Stimulated activated naive CD4-positive, alpha-beta T cell (primary cell): ENCODE results near the gene TMEM60.
"Not testable (repeated sequence)": the region's sequence is repeated elsewhere in the genome, so short reads cannot be mapped to it uniquely, and the experiment has no call there.

ENCODE experiments used
- DNase-seq, 6 experiments: peaks; one replicate each; lab custom pipeline; 2025; lab: John Stamatoyannopoulos, UW

Gene TMEM60, protein sequence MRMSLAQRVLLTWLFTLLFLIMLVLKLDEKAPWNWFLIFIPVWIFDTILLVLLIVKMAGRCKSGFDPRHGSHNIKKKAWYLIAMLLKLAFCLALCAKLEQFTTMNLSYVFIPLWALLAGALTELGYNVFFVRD

DNA sequence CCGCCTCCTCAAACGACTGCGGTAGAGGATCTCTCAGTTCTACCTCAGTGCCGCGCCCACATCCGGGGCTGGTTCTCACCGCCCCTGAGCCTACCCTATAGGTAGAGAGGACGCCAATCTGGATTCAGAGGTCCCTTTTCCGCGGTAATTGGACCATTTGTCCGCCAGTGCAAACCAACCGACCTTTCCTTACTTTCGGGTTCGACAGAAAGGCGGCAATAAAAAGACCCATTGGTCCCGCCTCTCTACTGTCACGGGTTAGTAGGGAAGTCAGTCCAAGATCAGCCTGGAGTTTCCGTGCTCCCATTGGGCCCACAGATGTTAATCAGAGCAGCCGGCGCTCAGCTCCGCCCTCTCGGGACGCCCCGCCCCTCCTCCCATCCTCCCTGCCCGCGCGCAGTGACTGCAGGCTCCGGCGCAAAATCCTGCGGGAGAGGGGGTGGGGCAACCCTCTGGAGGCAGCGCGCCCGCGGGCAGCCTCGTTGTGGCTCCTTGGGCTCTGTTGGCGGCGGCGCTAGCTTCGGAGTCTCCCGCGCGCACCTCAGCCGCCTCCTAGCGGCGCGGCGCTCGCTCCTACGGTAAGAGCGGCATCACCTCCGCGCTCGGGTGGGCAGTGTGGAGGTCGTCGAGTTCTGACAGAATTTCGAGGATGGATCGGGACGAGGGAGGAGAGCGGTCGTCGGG lies at the start of gene TMEM60, which contains the start of gene PHTF2:
TSS of gene TMEM60 (minus strand) at position 41 of the 684 bp plus-strand sequence. CDS start 4,061 bp downstream, outside the sequence.
TSS of gene PHTF2 (plus strand) at position 380 of the 684 bp plus-strand sequence.
- DNase-seq, result peak; percentile 92 to 99 (median 95)

DNA sequence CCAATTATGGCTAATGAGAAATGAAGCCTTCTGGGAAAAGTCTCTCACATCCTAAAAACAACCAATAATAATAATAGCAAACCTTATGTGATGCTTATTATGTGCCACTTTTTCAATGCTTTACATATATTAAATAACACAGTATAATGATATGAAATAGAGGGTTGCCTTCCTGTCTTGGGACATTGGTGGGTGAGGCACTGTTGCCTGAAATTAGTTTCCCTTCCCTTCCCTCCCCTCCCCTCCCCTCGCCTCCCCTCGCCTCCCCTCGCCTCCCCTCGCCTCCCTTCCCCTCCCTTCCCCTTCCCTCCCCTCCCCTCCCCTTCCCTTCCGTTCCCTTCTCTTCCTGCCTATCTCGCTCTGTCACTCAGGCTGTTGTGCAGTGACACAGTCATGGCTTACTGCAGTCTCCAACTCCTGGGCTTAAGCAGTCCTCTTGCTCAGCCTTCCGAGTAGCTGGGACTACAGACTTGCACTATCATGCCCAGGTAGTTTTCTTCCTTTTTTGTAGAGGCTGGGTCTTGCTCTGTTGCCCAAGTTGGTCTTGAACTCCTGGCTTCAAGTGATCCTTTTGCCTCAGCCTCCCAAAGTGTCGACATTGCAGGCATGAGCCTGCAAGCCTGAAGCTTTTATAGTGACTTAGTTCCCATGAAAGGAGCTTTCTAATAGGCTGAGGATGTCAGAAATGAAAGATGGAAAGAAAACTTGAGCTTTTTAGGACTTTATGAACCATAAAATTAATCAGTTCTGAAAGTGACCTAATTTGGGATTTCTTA lies 48.3 kb upstream of the TMEM60 start:
- no peak for DNase-seq

DNA sequence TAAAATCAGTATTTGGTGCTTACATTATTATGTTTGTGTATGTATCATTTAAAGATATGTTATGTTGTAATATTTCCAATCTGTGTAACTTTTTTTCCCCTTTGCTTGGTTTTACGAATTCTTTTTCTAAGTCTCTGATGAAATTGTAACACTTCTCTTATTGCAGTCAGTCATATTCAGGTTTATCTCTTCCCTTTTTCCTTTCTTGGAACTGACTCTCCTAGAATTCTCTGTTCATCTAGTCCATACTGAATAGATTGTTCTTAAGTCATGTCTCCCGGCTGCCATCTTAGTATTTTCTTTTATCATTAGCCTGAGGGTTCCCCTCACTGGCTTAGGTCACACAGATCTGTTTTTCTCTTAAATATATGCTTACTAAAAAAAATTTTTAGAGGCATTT lies 45.0 kb upstream of the TMEM60 start:
- no peak for DNase-seq

DNA sequence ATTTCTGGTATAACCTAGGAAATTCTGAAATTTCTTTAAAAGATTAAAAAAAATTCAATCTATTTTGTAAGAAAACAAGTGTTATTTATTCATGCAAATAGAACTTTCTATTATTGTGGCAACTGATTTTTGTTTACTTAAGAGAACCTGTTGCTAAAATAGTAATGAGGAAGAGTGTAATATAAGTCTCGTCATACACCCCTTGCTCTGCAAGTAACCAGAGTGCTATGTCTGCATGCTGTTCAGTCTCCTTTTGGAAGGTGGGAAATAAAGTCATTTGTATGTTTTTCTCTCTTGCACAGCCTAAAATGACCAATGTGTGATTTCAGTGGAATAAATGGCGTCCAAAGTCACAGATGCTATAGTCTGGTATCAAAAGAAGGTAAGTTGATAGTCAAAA lies 41.7 kb upstream of the TMEM60 start:
- no peak for DNase-seq

DNA sequence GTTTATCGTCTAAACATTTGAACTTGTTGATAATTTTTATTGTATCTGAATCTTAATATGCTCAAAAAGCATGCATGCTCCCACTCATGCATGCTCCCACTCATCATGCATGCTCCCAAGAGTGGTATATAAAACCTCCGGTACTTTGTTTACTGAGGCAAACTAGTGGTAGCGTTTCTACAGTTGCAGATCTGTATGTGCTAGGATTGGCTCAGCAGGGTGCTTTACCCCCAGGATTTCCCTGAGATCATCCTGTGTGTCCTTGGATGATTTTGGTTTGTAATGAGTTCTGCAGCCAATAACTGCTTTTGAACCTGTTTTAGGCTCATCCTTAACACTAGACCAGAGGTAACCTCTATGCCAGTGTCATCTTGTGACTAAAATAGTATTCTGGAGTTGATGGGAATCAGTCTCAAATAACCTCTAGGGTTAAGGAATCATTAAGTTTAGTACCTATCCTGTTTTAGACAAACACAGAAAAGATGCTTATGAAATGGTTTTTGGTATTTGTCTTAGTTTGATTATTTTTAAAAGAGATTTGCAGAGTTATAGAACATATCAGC lies 40.8 kb upstream of the TMEM60 start:
- DNase-seq, result no peak

DNA sequence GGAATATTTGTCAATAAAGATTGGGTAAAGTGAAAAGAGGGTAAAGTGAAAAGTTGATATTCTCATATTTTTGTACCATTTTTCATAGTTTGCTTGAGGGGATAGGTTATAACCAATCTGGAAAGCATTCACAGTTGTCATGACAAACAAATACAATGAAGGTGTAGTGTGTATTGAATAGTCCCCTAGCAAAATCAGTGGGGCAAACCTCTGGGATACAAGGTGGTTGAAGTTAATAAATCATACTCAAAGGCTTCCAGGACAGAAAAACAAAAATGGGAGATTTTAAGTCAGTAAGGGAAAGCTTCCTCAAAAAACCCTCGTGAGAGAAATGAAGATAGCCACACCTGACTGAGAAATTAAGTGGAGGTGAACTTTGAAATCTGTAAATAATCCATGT lies 39.7 kb upstream of the TMEM60 start:
- no peak for DNase-seq

DNA sequence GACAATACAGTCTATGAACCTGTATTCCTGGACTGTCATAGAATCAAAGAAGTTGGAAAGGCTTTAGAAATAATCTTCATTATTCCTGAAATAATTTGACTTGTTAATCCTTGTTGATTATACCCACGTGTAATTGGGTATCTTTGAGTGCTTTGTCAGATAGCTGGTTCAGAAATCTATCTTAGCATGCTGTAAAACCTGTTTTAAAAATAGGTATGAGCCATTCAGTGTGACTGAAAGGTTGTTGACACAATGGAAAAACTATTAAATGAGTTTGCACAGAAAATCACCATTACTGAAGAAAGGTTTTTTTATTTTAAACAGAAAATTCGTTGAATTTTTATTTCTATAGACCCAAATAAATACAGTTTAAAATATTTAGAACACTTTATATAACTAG lies 39.0 kb upstream of the TMEM60 start:
- DNase-seq, result no peak

DNA sequence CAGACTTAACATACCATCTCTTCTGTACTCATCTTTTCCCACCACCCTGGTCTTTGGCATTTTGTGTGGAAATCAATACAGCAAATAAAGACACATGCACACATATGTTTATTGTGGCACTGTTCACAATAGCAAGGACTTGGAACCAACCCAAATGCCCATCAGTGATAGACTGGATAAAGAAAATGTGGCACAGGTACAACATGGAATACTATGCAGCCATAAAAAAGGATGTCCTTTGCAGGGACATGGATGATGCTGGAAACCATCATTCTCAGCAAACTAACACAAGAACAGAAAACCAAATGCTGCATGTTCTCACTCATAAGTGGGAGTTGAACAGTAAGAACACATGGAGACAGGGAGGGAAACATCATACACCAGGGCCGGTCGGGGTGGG lies 38.2 kb upstream of the TMEM60 start:
- not testable (repeated sequence) for DNase-seq

DNA sequence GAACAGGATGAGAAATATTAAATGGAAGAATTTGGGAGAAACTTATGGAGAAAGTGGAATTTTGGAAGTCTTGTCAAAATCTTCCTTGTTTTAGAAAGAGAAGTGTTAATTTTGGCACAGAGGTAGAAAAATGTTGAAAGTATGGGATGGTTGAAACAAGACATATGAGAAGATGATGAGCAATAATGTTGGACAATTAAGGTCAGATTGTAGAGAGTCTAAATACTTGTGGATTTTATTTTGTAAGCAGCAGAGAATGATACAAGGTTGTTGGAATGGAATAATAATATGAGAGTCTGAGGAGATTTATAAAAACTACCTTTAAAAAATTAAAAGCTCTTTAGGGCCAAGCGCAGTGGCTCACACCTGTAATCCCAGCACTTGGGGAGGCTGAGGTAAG lies 34.9 kb upstream of the TMEM60 start:
- no peak for DNase-seq

DNA sequence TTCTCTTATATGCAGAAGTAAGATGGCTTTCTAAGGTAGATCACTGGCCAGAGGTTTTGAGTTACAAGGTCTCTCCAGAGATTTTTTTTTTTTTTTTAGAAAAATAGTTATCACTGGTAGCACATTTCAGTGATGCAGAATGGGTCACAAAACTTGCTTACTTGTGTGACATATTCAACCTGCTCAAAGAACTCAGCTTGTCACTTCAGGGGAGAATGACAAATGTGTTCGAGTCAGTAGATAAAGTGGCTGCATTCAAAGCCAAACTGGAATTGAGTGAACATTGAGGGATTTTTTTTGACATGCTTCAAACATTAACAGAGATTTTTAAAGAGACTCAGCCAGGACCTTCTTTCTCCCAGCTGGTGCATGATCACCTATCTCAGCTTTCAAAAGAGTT lies 33.7 kb upstream of the TMEM60 start:
- DNase-seq, result no peak

DNA sequence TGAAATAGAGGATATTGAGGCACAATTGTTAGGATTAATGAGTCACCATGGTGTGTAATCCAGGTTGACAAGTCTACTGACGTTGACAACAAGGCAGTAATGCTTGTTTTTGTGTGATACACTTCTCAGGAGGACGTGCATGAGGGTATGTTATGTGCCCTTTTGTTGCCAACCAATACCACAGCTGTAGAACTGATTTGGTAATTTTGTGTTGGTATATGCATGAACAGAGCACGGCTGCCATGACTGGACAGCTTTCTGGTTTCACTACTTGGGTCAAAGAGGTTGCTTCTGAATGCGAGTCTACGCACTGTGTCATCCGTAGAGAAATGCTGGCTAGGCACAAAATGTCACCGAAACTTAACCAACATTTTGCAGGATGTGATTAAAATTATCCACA lies 33.2 kb upstream of the TMEM60 start:
- DNase-seq, result no peak

DNA sequence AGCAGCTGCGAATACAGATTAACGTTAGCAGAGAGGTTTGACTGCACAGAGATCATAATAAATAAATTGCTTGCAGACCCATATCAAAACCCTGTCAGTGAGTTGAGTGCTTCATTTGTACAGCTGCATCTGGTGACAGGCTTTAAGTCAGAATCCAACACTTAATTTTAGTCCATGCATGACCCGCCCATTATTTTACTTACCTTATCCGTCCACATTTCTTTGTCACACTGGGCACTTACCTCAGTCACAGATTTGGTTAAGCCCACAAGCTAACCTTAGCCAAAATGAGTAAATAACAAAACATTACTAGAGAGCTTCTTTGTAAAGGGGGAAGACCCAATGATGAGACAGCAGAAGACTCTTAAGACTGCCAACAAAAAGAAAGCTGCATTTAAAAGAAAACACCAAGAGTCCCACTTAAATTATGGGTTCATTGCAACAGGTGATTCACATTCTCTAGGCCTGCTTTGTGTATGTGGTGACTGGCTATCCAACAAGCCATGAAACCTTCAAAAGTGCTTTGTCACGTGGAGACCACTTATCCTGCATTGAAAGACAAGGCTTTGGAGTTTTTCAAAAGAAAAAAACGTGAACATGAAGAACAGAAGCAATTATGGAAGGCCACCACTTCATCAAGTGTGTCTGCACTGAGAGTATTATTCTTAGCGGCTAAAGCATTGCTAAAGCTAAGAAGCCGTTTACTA lies 32.6 kb upstream of the TMEM60 start:
- DNase-seq, result no peak

DNA sequence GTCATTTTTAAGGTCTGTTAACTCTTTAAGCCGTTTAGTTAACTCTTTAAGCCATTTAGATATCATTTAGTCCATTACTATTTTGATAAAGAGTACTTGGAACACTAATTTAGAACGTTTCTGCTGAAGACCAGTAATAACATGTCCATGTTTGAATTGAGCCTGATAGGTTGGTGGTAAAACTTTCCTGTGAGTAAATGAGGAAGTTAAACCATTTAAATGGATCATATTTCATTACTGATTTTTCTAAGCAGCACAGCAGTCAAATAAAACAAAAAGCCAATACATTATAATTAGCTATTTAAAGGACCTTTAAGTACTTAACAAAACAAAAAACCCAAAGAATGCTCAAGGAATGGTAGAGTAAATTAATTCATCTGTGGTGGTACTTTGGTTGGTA lies 29.8 kb upstream of the TMEM60 start:
- DNase-seq, result no peak

DNA sequence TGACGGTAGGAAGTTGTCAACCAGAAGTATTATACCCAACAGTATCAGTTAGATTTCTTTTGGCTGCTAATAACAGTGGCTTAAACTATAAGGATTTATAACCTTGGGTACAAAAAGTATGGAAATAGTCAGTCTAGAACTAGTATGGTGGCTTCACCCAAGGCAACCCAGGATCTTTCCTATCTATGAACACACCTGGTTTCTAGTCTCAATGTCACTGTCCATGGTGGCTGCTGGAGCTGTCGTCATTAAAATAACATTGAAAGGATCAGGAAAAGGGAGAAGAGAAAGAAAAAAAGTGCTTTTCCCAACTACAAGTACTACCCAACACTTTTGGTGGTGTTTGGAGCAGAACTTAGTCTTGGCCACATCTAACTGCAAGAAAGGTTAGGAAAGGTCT lies 28.1 kb upstream of the TMEM60 start:
- DNase-seq, result no peak

DNA sequence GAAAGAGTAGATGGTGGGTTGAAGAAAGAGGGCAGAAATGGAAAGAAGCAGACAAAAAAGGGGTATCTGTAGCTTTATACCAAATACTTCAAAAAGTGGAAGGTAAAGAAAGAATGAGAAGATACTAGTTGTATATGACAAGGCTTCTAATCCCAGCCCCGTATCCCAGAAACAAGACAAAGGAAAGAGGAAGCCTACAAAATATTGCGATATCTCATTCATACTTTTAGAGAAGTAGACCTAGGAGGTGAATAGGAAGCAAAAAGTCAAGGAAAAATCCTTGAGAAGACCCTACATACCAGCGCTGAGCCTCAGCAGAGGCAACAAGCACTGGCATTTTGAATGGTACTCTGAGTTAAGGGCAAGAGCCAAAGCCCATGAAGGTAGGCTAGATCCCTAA lies 26.9 kb upstream of the TMEM60 start:
- no peak for DNase-seq

DNA sequence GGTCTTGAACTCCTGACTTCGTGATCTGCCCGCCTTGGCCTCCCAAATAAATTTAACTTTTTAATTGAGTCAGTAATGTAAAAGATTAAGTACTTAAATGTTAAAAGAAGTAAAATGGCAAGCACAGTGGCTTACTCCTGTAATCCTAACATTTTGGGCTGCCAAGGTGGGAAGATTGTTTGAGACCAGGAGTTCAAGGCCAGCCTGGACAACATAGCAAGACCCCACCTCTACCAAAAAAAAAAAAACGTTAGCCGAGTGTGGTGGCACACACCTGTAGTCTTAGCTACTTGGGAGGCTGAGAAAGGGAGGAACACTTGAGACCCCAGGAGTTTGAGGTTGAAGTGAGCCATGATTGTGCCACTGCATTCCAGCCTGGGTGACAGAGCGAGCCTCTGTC lies 26.4 kb upstream of the TMEM60 start:
- no peak for DNase-seq

DNA sequence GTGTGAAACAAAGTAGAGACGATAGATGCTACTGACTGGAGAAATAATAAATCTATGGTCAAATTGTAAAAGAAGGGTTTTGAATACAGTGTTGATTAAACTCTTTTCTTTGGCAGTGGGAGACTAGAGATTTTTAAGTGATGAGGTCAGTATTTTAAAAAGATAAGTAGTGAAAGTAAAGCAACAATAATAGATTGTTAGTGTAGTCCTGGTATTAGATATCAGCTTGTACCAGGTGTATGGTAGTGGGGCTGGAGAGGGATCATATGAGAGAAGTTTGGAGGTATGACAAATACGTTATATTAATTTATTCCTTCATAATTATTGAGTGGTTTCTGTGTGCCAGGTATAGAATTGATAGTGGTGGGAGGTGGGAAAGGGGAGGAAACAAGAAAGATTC lies 25.6 kb upstream of the TMEM60 start:
- no peak for DNase-seq

DNA sequence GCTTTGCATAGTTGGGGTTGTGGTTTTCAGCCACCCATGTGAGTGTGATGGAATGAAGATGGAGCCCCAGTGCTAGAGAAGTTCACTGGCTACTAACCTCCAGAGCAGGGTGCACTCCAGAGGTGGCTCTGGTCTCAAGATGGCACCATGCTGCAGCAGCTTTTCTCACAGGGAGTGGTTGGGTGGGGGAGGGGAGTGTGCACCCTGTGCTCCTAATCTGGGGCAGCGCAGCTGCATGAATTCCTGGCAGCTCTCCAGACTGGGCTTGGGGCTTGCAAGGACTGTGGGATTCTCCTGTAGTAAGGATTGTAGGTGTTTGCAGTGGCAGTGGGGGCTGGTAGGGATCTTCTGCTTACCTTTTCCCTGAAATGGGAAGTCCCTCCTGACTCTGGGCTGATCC lies 24.0 kb upstream of the TMEM60 start:
- no peak for DNase-seq

DNA sequence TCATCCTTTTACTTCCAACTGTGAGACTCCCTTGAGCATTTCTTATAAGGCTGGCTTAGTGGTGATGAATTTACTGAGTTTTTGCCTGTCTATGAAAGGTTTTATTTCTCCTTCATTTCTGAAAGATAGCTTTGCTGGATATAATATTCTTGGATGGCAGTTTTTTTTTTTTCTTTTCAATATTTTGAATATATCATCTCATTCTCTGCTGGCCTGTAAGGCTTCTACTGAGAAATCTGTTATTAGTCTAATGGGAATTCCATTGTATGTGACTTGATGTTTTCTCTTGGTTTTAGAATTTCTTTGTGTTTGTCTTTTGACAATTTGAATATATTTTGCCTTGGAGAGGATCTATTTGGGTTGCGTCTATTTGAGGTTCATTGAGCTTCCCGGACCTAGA lies 22.7 kb upstream of the TMEM60 start:
- DNase-seq, result no peak

DNA sequence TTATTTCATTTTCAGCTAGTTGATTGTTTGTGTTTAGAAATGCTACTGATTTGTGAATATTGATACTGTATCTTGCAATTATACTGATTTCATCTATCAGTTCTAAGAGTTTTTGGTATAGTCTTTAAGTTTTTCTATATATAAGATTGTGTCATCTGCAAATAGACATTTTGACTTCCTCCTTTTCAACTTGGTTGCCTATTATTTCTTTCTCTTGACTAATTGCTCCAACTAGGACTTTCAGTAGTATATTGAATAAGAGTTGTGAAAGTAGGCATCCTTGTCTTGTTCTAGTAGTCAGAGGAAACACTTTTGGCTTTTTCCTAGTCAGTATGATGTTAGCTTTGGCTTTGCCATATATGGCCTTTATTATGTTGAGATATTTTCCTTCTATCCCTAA lies 20.8 kb upstream of the TMEM60 start:
- no peak for DNase-seq

DNA sequence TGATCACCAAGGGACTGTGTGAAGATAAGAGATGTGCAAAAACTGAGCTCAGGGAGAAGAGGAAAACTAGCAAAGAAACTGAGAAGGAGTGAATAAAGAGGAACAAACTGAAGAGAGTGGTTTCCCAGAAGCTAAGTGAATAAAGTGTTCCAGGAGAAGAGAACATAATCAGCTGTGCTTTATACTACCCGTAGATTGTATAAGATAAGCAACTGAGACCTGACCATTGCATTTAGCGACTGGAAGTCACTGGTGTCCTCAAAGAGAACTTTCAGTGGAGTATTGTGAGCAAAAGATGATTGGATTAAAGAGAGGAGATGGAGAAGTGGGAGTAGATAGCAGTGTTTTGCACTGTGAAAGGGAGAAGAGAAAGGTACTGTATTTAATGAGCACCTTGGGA lies 14.9 kb upstream of the TMEM60 start:
- DNase-seq, result no peak

DNA sequence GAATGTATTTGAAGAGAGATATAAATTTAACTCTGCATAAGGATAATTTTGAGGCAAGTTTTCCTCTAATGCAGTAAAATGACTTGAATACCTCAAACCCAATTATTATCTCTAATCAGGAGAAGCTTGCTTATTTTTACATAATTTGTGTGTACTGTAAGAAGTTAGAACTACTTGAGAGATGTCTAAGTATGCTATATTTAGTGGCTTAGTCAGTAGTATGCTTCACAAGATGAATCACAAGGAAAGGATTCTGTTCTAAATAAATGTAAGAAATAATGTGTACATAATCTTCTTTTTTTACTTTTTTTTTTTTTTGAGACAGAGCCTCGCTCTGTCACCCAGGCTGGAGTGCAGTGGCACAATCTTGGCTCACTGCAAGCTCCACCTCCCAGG lies 14.1 kb upstream of the TMEM60 start:
- DNase-seq, result no peak
